Gastrocnemius medialis (tissue), 4 donors: Measurements from ENCODE around the gene ITCH. TPM values are rescaled to one million over a fixed set of nuclear protein-coding genes. Genes with fewer than 3 reads are reported as not detected.

ENCODE experiments used
- ATAC-seq, 2 donors: fragments of 150-250 bp; one replicate each; pipeline ENCODE4 v1.9.1; 2016
- DNase-seq, 2 donors: peaks; one replicate each; pipeline ENCODE4 v3.0.0-alpha.2; 2019
- H3K27ac ChIP-seq, 4 donors: fragments of 200-600 bp; sonication (generic); 1 replicate in 1 of 4; 2 replicates in 3 of 4; pipeline ENCODE4 v1.5.1; 2016 to 2018; ENCODE audit warnings: mild to moderate bottlenecking in 2 of 4, moderate library complexity in 1 of 4
- H3K27me3 ChIP-seq, 3 donors: fragments of 200-600 bp; sonication (generic) in 2 of 3; 1 replicate in 1 of 3; 2 replicates in 2 of 3; pipeline versions ENCODE4 v1.5.1 to v1.6.0; 2016 to 2019; ENCODE audit warnings: mild to moderate bottlenecking in 1 of 3, moderate library complexity in 1 of 3
- H3K36me3 ChIP-seq, 2 donors: fragments of 200-600 bp; sonication (generic) in 1 of 2; one replicate each; pipeline ENCODE4 v1.5.1; 2017 to 2018
- H3K4me1 ChIP-seq, 2 donors: fragments of 200-600 bp; sonication (generic) in 1 of 2; one replicate each; pipeline ENCODE4 v1.5.1; 2016 to 2017; ENCODE audit warnings: mild to moderate bottlenecking in 2 of 2
- H3K4me3 ChIP-seq, 4 donors: fragments of 200-600 bp; sonication (generic) in 3 of 4; 1 replicate in 1 of 4; 2 replicates in 3 of 4; pipeline ENCODE4 v1.5.1; 2016 to 2019; ENCODE audit warnings: mild to moderate bottlenecking in 2 of 4
- H3K9me3 ChIP-seq, 3 donors: fragments of 200-600 bp; sonication (generic) in 2 of 3; 1 replicate in 1 of 3; 2 replicates in 2 of 3; pipeline ENCODE4 v1.5.1; 2016 to 2019
- POLR2A ChIP-seq, 2 donors: fragments of 450-650 bp; IDR thresholded peaks; one replicate each; pipeline ENCODE4 v1.6.1; 2017; ENCODE audit warnings: antibody characterized with exemption in 2 of 2, mild to moderate bottlenecking in 2 of 2, moderate library complexity in 2 of 2
- in situ Hi-C, 4 donors: fragments of 200-750 bp; cut with MboI; loops; one replicate each; pipeline versions ENCODE4 v1.15.0 to v1.8.0; 2017; ENCODE audit warnings: low sequenced_read_pairs in 4 of 4
- intact Hi-C: fragments of 100-400 bp; cut with DNase I; formaldehyde crosslinking; loops from one replicate; pipeline ENCODE4 v1.15.1; 2023; ENCODE audit warnings: low total_unique reads
- total RNA-seq, 4 donors: library from RNA; depleted of rRNA; stranded (reverse); fragments of >200 nt; gene quantifications; one replicate each; pipeline versions ENCODE4 v1.1.0 to v1.2.3, GENCODE V29; 2016
- TF ChIP-seq, protein P1 (sequence below), 5 experiments: fragments of 450-650 bp in 3 of 5; fragments of 200-600 bp in 2 of 5; sonication (generic) in 2 of 5; IDR thresholded peaks in 4 of 5; conservative IDR thresholded peaks in 1 of 5; 1 replicate in 4 of 5; 2 replicates in 1 of 5; pipeline ENCODE4 v1.5.1; 2016 to 2019; ENCODE audit warnings: antibody characterized with exemption in 5 of 5, mild to moderate bottlenecking in 3 of 5, moderate library complexity in 3 of 5

The ITCH gene
- total RNA-seq, 4 donors from 2014 or later, result 32.9 to 55.2 (median 52.0) TPM

DNA sequence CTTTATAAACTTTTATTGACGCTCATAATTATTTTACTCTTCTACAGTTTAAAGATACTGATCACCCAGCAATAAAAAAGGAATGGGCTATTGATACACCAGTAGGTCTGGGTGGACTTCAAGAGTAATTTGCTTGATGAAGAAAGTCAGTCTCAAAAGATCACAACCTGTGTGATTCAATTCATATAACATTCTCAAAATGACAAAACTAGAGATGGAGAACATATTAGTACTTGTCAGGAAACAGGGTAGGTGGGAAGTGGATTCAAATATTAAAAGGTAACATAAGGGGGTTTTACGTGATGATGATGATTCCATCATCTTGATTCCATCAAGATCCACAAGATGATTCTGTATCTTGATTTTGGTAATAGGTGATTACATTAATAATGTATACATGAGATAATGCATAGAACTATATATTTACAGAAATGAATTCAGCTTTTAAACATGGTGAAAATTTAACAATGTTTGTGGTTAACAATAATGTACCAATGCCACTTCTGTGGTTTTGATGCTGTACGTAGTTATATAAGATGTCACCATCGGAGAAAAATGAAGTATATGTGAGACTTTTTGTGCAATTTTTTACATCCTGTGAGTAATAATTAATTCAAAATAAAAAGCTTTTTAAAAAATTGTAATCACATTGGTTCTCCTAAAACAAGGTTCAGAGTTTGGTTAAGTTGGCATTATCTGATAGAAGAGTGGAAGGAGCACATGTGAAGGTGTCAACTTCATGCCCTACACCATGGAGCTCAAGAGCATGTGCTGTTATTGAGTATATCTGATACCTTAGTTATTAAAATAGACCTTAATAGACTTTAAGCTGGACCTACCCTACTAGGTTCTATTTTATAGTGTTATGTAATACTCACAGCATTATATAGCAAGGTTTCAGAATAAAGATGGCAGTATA is 86.9 kb downstream of the ITCH start:
- no peak for DNase-seq
- H3K4me3 ChIP-seq, result no peak overlapping the region
- H3K27me3 ChIP-seq, result no peaks in the 10 kb centered on the region
- ATAC-seq, result no peak
- no peak overlapping the region for H3K27ac ChIP-seq
- no peaks in the 10 kb centered on the region for H3K4me1 ChIP-seq
- intact Hi-C loops, result no loop called here
- TF ChIP-seq, protein P1, sequence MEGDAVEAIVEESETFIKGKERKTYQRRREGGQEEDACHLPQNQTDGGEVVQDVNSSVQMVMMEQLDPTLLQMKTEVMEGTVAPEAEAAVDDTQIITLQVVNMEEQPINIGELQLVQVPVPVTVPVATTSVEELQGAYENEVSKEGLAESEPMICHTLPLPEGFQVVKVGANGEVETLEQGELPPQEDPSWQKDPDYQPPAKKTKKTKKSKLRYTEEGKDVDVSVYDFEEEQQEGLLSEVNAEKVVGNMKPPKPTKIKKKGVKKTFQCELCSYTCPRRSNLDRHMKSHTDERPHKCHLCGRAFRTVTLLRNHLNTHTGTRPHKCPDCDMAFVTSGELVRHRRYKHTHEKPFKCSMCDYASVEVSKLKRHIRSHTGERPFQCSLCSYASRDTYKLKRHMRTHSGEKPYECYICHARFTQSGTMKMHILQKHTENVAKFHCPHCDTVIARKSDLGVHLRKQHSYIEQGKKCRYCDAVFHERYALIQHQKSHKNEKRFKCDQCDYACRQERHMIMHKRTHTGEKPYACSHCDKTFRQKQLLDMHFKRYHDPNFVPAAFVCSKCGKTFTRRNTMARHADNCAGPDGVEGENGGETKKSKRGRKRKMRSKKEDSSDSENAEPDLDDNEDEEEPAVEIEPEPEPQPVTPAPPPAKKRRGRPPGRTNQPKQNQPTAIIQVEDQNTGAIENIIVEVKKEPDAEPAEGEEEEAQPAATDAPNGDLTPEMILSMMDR (IDR thresholded peaks at IDR 0.05 in 4 of 5, conservative IDR thresholded peaks at IDR 0.05 in 1 of 5), result no peak
- no peak for TF ChIP-seq POLR2A (IDR thresholded peaks at IDR 0.05)
- in situ Hi-C loops, result no loop called here
- H3K36me3 ChIP-seq, result peaks cover 0 to 67% of the 10 kb centered on the region in 2 donors
- H3K9me3 ChIP-seq, result no peaks in the 10 kb centered on the region

DNA sequence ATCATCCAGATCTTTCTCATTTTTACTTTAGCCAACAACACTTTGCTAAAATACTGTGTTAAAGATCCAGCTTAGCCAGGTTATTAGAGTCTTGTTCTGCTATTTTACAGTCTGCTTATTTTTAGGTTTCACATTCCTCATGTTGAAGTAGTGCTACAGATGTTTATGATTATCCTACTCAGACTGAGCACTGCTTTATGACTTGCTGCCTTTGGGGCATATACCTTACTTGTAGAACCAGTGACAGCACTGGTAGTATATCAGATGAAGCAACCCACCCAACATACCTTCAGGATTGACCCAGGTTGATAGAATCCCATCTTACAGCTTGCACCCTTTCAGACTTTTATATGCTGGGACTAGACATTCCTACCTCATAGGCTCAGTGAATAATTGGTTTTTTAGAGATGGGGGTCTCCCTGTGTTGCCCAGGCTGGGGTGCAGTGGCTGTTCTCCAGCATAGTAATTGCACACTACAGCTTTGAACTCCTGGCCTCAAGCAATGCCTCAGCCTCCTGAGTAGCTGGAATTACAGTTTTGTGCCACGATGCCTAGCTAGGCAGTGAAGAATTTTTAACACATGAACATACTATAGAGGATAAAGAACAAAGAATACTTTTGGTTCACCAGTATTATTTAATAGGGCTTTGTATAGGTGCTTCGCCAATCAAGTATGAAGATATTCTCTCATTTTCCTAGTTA is 89.4 kb downstream of the ITCH start:
- DNase-seq (no peak), ATAC-seq (no peak)
- peaks cover 0 to 57% of the 10 kb centered on the region in 2 donors for H3K36me3 ChIP-seq
- intact Hi-C loops (no loop called here), in situ Hi-C loops (no loop called here)
- no peaks in the 10 kb centered on the region for H3K27me3 ChIP-seq
- no peak overlapping the region for H3K4me3 ChIP-seq
- H3K9me3 ChIP-seq, result no peaks in the 10 kb centered on the region
- no peaks in the 10 kb centered on the region for H3K4me1 ChIP-seq
- TF ChIP-seq, protein P1 (IDR thresholded peaks at IDR 0.05 in 4 of 5, conservative IDR thresholded peaks at IDR 0.05 in 1 of 5), result no peak
- TF ChIP-seq POLR2A (IDR thresholded peaks at IDR 0.05), result no peak
- no peak overlapping the region for H3K27ac ChIP-seq

DNA sequence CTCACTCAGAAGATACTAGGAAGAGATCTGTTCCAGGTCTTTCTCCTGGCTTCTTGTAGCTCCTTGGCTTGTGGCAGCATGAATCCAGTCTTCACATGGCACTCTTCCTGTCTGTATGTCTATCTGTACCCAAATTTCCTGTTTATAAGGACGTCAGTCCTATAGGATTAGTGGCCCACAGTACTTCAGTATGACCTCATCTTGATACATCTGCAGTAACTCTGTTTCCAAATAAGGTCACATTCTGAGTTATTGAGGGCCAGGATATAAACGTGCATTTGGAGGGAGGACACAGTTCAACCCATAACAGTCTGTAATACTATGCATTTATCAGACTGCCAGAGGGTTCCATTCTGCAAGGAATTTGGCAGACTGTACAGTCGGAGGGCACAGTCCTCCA is 95.6 kb downstream of the ITCH start:
- DNase-seq (no peak), ATAC-seq (no peak)
- Histone ChIP-seq H3K27me3 (no peaks in the 10 kb centered on the region), H3K4me1 (no peaks in the 10 kb centered on the region), H3K4me3 (no peak overlapping the region), H3K27ac (no peak overlapping the region), H3K9me3 (no peaks in the 10 kb centered on the region), H3K36me3 (peaks cover 0 to 42% of the 10 kb centered on the region in 2 donors)
- TF ChIP-seq, protein P1 (IDR thresholded peaks at IDR 0.05 in 4 of 5, conservative IDR thresholded peaks at IDR 0.05 in 1 of 5), result no peak
- no peak for TF ChIP-seq POLR2A (IDR thresholded peaks at IDR 0.05)
- in situ Hi-C loops (no loop called here), intact Hi-C loops (no loop called here)

DNA sequence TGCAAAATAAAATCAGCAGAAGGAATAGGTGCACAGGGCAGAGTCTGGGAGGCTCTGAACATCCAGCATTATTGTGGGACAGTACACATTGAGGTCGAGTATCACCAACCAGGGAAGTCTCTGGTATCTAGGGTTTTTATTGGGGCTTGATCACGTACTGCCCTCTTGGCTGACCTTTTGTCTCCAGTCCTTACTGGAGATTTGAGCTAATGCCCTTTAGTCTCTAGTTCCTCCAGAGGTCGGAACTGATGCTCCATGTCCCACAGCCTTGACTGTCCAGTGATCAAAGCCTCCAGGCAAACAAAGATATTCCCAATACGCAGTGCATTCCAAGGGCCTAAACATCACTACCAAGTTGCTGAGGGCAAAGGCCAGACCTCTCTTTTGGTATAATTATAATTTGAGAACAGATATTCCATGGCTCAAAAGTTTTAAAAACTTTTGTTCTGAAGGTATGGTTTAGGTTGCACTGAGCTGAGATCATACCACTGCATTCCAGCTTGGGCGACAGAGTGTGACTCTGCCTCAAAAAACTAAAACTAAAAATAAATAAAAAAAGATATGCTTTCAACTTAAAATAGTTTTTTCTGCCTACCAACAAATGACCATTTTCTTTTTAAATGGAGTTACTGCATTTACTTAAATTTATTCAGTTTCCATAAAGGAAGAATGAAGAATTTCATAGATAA is 96.3 kb downstream of the ITCH start:
- Histone ChIP-seq H3K36me3 (peaks cover 0 to 40% of the 10 kb centered on the region in 2 donors), H3K9me3 (no peaks in the 10 kb centered on the region), H3K27me3 (no peaks in the 10 kb centered on the region), H3K4me1 (no peaks in the 10 kb centered on the region), H3K27ac (no peak overlapping the region), H3K4me3 (no peak overlapping the region)
- in situ Hi-C loops (no loop called here), intact Hi-C loops (no loop called here)
- TF ChIP-seq, protein P1 (IDR thresholded peaks at IDR 0.05 in 4 of 5, conservative IDR thresholded peaks at IDR 0.05 in 1 of 5), result no peak
- no peak for TF ChIP-seq POLR2A (IDR thresholded peaks at IDR 0.05)
- ATAC-seq (no peak), DNase-seq (no peak)
